Heart left ventricle (tissue), 16 donors: ENCODE results near the gene IFT74. TPM values are rescaled to one million over a fixed set of nuclear protein-coding genes. Genes with fewer than 3 reads are reported as not detected.
A peak's percentile ranks its signal among the peaks of the same experiment; 100 is the strongest.

Experiments used
- ATAC-seq, 4 donors: fragments of 200-7000 bp; cut with Tn5 transposase; one replicate each; pipeline ENCODE4 v1.9.1; 2020 to 2022; ENCODE audit warnings: moderate library complexity in 4 of 4, mild to moderate bottlenecking in 3 of 4, moderate number of reproducible peaks in 1 of 4
- DNase-seq, 5 donors: peaks; one replicate each; pipeline ENCODE4 v3.0.0-alpha.2; 2020
- H3K27ac ChIP-seq, 12 donors: fragments of 200-600 bp; sonication (generic) in 4 of 12; one replicate each; pipeline versions ENCODE4 v1.5.0 to v1.8.0; 2016 to 2022; ENCODE audit warnings: mild to moderate bottlenecking in 2 of 12
- H3K27me3 ChIP-seq, 9 donors: fragments of 200-600 bp; sonication (generic) in 2 of 9; one replicate each; pipeline versions ENCODE4 v1.5.1 to v1.8.0; 2016 to 2022; ENCODE audit warnings: mild to moderate bottlenecking in 3 of 9
- H3K36me3 ChIP-seq, 9 donors: fragments of 200-600 bp; sonication (generic) in 2 of 9; one replicate each; pipeline versions ENCODE4 v1.5.0 to v1.8.0; 2018 to 2022; ENCODE audit warnings: mild to moderate bottlenecking in 2 of 9
- H3K4me1 ChIP-seq, 12 donors: fragments of 200-600 bp; sonication (generic) in 4 of 12; one replicate each; pipeline versions ENCODE4 v1.5.0 to v1.8.0; 2016 to 2022; ENCODE audit warnings: mild to moderate bottlenecking in 3 of 12
- H3K4me3 ChIP-seq, 12 donors: fragments of 200-600 bp; sonication (generic) in 4 of 12; one replicate each; pipeline versions ENCODE4 v1.5.0 to v1.8.0; 2017 to 2022; ENCODE audit warnings: mild to moderate bottlenecking in 9 of 12, moderate library complexity in 4 of 12
- H3K9me3 ChIP-seq, 12 donors: fragments of 200-600 bp; sonication (generic) in 4 of 12; one replicate each; pipeline versions ENCODE4 v1.5.0 to v1.8.0; 2016 to 2022; ENCODE audit warnings: mild to moderate bottlenecking in 1 of 12
- CTCF ChIP-seq, 12 donors: fragments of 200-600 bp; sonication (generic) in 4 of 12; IDR thresholded peaks; one replicate each; pipeline versions ENCODE4 v1.5.0 to v1.8.0; 2018 to 2022; ENCODE audit warnings: antibody characterized with exemption in 12 of 12, mild to moderate bottlenecking in 5 of 12
- POLR2A ChIP-seq, 2 donors: fragments of 450-650 bp; IDR thresholded peaks; one replicate each; pipeline ENCODE4 v1.6.1; 2017; ENCODE audit warnings: antibody characterized with exemption in 2 of 2, mild to moderate bottlenecking in 2 of 2, moderate library complexity in 2 of 2
- WGBS, 4 donors: extraction: QIAGEN DNeasy Blood & Tissue Kit in 2 of 4; methylation state at CpG; one replicate each; pipeline versions ENCODE4 v1.1.5 to v1.1.7; 2013 to 2018; 5-methylcytosine and 5-hydroxymethylcytosine counted together
- intact Hi-C, 10 donors: fragments of 100-400 bp; cut with DNase I; formaldehyde crosslinking; loops; one replicate each; pipeline versions ENCODE4 v1.11.1 to v1.14.2; 2022
- polyA plus RNA-seq, 2 donors: library from polyadenylated mRNA; stranded (reverse); fragments of 200-250 nt; gene quantifications; one replicate each; pipeline ENCODE4 v1.2.3, GENCODE V29; 2013
- total RNA-seq, 9 donors: library from RNA; depleted of rRNA in 2 of 9; stranded (reverse); fragments of >200 nt in 2 of 9; fragmentation: NEBNext Ultra II Directional in 3 of 9; extraction: Animal tissue kit (Norgen Biotek cat#: 25700) in 3 of 9; gene quantifications; one replicate each; pipeline versions ENCODE4 v1.1.0 to v1.2.4, GENCODE V29; 2016 to 2023
- donor health status: ischemic (EF 13 %, LVEDD 7.1; RV severe dilation, severe dysfunction).
- donor health status: healthy with polysubstance abuse.
- donor health status: DM: no; HTN: yes; CAD: no.
- donor health status: DM: no; HTN: no; CAD: no.
- donor health status: ischemic (EF 25% LVEDD 6.9; RV normal size, moderate dysfunction).
- donor health status: ischemic (EF 25% LVEDD 5.7; RV mildly dilated, moderate dysfunction).
- donor health status: healthy.
- donor health status: DM: yes; HTN: yes; CAD: no.
- donor health status: ischemic (EF 35%, LVEDD 5.7; RV mildly dilated, moderate dysfunction).
- donor health status: nonischemic (EF 11% LVEDD 7.7; RV severe dilation, severe dysfunction).
- donor health status: DM: yes; HTN: yes; CAD: no.
- donor health status: PGD.
- donor health status: ischemic (EF 29% LVEDD 5.4; RV normal size, mild dysfunction).
- donor health status: nonischemic (EF 23%, LVEDD 6.1; RV moderate dilation, normal function).

The IFT74 gene
- total and polyA plus RNA-seq, 11 donors: 5.3 to 12.7 (median 9.6) TPM

- no peaks in the 10 kb centered on the region for H3K27me3 ChIP-seq
- H3K4me1 ChIP-seq: peaks cover 0 to 6% (median 0%) of the 10 kb centered on the region in 12 donors
- WGBS, 4 donors: 67 to 75% (median 70%) methylated on average over 5 of the region's 5 CpGs
- no peaks in the 10 kb centered on the region for H3K36me3 ChIP-seq
- no peak for DNase-seq
- H3K4me3 ChIP-seq: no peak overlapping the region
- no peaks in the 10 kb centered on the region for H3K9me3 ChIP-seq
- no peak overlapping the region for H3K27ac ChIP-seq
- no peak for TF ChIP-seq CTCF (IDR thresholded peaks at IDR 0.05)
- no peak for TF ChIP-seq POLR2A (IDR thresholded peaks at IDR 0.05)
- no peak for ATAC-seq
- intact Hi-C loops: no loop called here
Measured at GRCh38 chr9:27085456-27085855, 129.2 kb downstream of the IFT74 start.

GRCh38 chr9:27086818-27087680 is 130.8 kb downstream of the IFT74 start:
- Histone ChIP-seq H3K27me3 (no peaks in the 10 kb centered on the region), H3K36me3 (no peaks in the 10 kb centered on the region), H3K27ac (peak overlapping the region in 1 of 12 donors; percentile 51), H3K9me3 (no peaks in the 10 kb centered on the region), H3K4me3 (no peak overlapping the region), H3K4me1 (peaks cover 0 to 6% (median 0%) of the 10 kb centered on the region in 12 donors)
- 60 to 67% (median 64%) methylated on average over 11 of the region's 11 CpGs for WGBS, 4 donors
- DNase-seq: no peak
- intact Hi-C loops: no loop called here
- no peak for ATAC-seq
- TF ChIP-seq POLR2A (IDR thresholded peaks at IDR 0.05) (no peak), CTCF (IDR thresholded peaks at IDR 0.05) (no peak)

- DNase-seq: no peak
- ATAC-seq: no peak
- H3K4me3 ChIP-seq: no peak overlapping the region
- 55 to 62% (median 57%) methylated on average over 4 of the region's 4 CpGs for WGBS, 4 donors
- H3K4me1 ChIP-seq: peaks cover 0 to 6% (median 0%) of the 10 kb centered on the region in 12 donors
- no peak overlapping the region for H3K27ac ChIP-seq
- intact Hi-C loops: no loop called here
- H3K27me3 ChIP-seq: no peaks in the 10 kb centered on the region
- no peaks in the 10 kb centered on the region for H3K36me3 ChIP-seq
- H3K9me3 ChIP-seq: no peaks in the 10 kb centered on the region
- TF ChIP-seq POLR2A (IDR thresholded peaks at IDR 0.05): no peak
- TF ChIP-seq CTCF (IDR thresholded peaks at IDR 0.05): no peak
Measured at GRCh38 chr9:27088981-27089380, 132.8 kb downstream of the IFT74 start.

- 72 to 81% (median 78%) methylated on average over 4 of the region's 4 CpGs for WGBS, 4 donors
- Histone ChIP-seq H3K36me3 (no peaks in the 10 kb centered on the region), H3K4me1 (peaks cover 0 to 8% (median 0%) of the 10 kb centered on the region in 12 donors), H3K9me3 (no peaks in the 10 kb centered on the region), H3K4me3 (no peak overlapping the region), H3K27ac (no peak overlapping the region), H3K27me3 (no peaks in the 10 kb centered on the region)
- no peak for ATAC-seq
- intact Hi-C loops: loop anchor here in 4 of 10 donors (10.0 kb wide), 2 partner anchors 55 to 65 kb away; no protein-coding TSS in a partner anchor
- TF ChIP-seq CTCF (IDR thresholded peaks at IDR 0.05): no peak
- TF ChIP-seq POLR2A (IDR thresholded peaks at IDR 0.05): no peak
- DNase-seq: no peak
Measured at GRCh38 chr9:27089706-27090105, 133.5 kb downstream of the IFT74 start.
